Gastrocnemius medialis (tissue), 4 donors: ENCODE measurements around the gene NAGA.

Experiments
- CTCF ChIP-seq, 5 experiments: fragments of 450-650 bp in 3 of 5; fragments of 200-600 bp in 2 of 5; sonication (generic) in 2 of 5; IDR thresholded peaks in 4 of 5; conservative IDR thresholded peaks in 1 of 5; 1 replicate in 4 of 5; 2 replicates in 1 of 5; pipeline ENCODE4 v1.5.1; 2016 to 2019; ENCODE audit warnings: antibody characterized with exemption in 5 of 5, mild to moderate bottlenecking in 3 of 5, moderate library complexity in 3 of 5
- POLR2A ChIP-seq, 2 donors: fragments of 450-650 bp; IDR thresholded peaks; one replicate each; pipeline ENCODE4 v1.6.1; 2017; ENCODE audit warnings: antibody characterized with exemption in 2 of 2, mild to moderate bottlenecking in 2 of 2, moderate library complexity in 2 of 2

DNA sequence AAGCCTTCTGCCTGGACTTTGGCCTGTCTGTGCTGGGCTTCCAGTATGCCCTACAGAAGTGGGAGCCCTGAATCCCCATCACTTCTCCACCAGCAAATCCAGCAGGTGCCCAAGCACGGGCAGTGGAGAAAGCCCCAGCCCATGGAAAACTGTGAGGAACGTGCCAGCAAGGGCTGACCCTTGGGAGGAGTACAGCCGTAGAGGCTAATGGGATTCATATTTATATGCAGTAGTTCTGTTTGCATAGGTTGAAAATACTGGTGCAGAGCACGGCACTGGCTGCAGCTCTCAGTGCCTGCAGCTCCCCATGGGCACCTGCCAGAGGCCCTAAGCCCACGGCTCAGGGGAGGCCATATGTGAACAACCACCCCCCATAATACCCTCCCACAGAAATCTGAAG is 10.1 kb downstream of the NAGA start:
- TF ChIP-seq POLR2A (IDR thresholded peaks at IDR 0.05) (no peak), CTCF (IDR thresholded peaks at IDR 0.05 in 4 of 5, conservative IDR thresholded peaks at IDR 0.05 in 1 of 5) (no peak)
